Chondrocyte (in vitro differentiated cells): ENCODE results near the gene TMEM59L. TPM values are rescaled to one million over a fixed set of nuclear protein-coding genes. Genes with fewer than 3 reads are reported as not detected.
A peak's percentile ranks its signal among the peaks of the same experiment; 100 is the strongest.
"Not testable (repeated sequence)": the region's sequence is repeated elsewhere in the genome, so short reads cannot be mapped to it uniquely, and the experiment has no call there.

Experiments used
- DNase-seq: peaks from one replicate; pipeline ENCODE4 v3.0.0; 2021; ENCODE audit warnings: mixed read lengths, low spot score
- H3K27ac Mint-ChIP-seq: one replicate; pipeline ENCODE4 v1.8.0; 2021; ENCODE audit warnings: mild to moderate bottlenecking, moderate library complexity, mixed read lengths; ENCODE audit not compliant: unreplicated experiment
- H3K27me3 Mint-ChIP-seq: 2 replicates; pipeline ENCODE4 v1.8.0; 2021; ENCODE audit warnings: low read depth, mixed read lengths
- H3K36me3 Mint-ChIP-seq: 2 replicates; pipeline ENCODE4 v1.8.0; 2021; ENCODE audit warnings: low read depth, mixed read lengths
- H3K4me1 Mint-ChIP-seq: 2 replicates; pipeline ENCODE4 v1.8.0; 2021; ENCODE audit warnings: low read depth, mild to moderate bottlenecking, mixed read lengths
- H3K4me3 Mint-ChIP-seq: one replicate; pipeline ENCODE4 v1.8.0; 2021; ENCODE audit warnings: mild to moderate bottlenecking, moderate library complexity, mixed read lengths; ENCODE audit not compliant: unreplicated experiment
- H3K9me3 Mint-ChIP-seq: 2 replicates; pipeline ENCODE4 v1.8.0; 2021; ENCODE audit warnings: low read depth, mixed read lengths
- total RNA-seq: library from RNA; stranded (reverse); gene quantifications from 3 replicates; pipeline ENCODE4 v1.2.1, GENCODE V29; 2021
- TF ChIP-seq, protein P1 (sequence below): fragments of 200-600 bp; sonication (generic); IDR thresholded peaks from 2 replicates; pipeline ENCODE4 v1.5.0; 2021; ENCODE audit warnings: antibody characterized with exemption, mild to moderate bottlenecking, moderate library complexity

Gene TMEM59L
- total RNA-seq, 1 donor from 2014 or later, result 4.8 TPM

DNA sequence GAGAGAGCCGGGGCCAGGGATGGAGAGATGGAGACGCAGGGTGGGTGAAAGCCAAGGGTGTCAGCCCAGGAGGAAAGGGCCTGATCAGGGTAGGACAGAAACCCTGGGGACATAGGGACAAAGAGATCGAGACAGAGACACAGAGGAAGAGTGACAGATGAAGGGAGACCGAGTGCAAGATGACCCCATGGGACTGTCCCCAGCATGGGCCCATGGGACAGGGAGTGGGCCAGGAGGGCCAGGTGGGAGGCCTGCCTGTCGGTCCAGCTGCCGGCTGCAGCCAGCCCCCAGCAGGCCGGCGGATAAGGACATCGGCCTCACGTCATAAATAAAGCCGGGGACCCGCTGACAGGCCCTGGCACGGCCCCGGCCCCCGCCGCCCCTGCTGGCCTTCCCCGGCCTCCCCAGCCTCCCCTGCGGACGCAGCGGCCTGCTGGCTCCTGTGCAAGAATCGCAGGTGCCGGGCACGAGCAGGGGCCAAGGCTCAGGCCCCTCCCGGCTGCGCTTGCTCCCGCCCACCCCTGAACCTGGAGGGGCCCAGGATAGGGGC is 17.8 kb upstream of the TMEM59L start:
- H3K4me3 Mint-ChIP-seq, result peak overlapping the region; percentile 59
- H3K36me3 Mint-ChIP-seq, result no peaks in the 10 kb centered on the region
- H3K27ac Mint-ChIP-seq, result no peak overlapping the region

DNA sequence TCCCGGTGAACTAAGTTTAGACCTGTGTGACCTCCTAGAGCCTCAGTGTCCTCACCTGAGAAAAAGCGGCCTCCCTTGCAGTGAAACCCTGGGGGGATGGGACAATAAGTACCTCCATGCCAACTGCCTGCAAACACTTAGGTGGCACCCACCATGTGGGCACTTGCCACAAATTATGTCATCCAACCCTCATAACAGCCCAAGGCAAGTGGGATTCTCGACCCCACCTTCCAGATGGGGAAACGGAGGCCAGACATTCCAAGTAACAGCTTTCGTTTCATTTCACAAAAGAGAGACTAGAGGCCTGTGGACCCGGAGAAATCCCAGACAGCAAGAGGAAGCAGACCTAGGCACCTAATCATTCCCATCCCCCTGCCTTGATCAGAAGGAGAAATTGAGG is 17.2 kb upstream of the TMEM59L start:
- H3K4me1 Mint-ChIP-seq, result peaks cover 5% of the 10 kb centered on the region
- no peaks in the 10 kb centered on the region for H3K27me3 Mint-ChIP-seq
- no peaks in the 10 kb centered on the region for H3K9me3 Mint-ChIP-seq
- H3K36me3 Mint-ChIP-seq, result no peaks in the 10 kb centered on the region
- DNase-seq, result no peak
- TF ChIP-seq, protein P1, sequence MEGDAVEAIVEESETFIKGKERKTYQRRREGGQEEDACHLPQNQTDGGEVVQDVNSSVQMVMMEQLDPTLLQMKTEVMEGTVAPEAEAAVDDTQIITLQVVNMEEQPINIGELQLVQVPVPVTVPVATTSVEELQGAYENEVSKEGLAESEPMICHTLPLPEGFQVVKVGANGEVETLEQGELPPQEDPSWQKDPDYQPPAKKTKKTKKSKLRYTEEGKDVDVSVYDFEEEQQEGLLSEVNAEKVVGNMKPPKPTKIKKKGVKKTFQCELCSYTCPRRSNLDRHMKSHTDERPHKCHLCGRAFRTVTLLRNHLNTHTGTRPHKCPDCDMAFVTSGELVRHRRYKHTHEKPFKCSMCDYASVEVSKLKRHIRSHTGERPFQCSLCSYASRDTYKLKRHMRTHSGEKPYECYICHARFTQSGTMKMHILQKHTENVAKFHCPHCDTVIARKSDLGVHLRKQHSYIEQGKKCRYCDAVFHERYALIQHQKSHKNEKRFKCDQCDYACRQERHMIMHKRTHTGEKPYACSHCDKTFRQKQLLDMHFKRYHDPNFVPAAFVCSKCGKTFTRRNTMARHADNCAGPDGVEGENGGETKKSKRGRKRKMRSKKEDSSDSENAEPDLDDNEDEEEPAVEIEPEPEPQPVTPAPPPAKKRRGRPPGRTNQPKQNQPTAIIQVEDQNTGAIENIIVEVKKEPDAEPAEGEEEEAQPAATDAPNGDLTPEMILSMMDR, result no peak
- no peak overlapping the region for H3K27ac Mint-ChIP-seq
- H3K4me3 Mint-ChIP-seq, result no peak overlapping the region

More for the DNA sequence above, 17.8 kb upstream of the TMEM59L start:
- H3K9me3 Mint-ChIP-seq, result no peaks in the 10 kb centered on the region
- H3K4me1 Mint-ChIP-seq, result peaks cover 10% of the 10 kb centered on the region
- TF ChIP-seq, protein P1, result no peak
- no peaks in the 10 kb centered on the region for H3K27me3 Mint-ChIP-seq
- DNase-seq, result no peak

- DNase-seq, result no peak
- Mint-ChIP-seq H3K27me3 (no peaks in the 10 kb centered on the region), H3K36me3 (no peaks in the 10 kb centered on the region), H3K4me1 (peaks cover 3% of the 10 kb centered on the region), H3K27ac (no peak overlapping the region), H3K4me3 (no peak overlapping the region), H3K9me3 (no peaks in the 10 kb centered on the region)
- TF ChIP-seq, protein P1, result no peak
Measured at GRCh38 chr19:18596752-18597157, 15.9 kb upstream of the TMEM59L start.

GRCh38 chr19:18597809-18598660 is 14.6 kb upstream of the TMEM59L start:
- TF ChIP-seq, protein P1, result no peak
- Mint-ChIP-seq H3K9me3 (no peaks in the 10 kb centered on the region), H3K27ac (no peak overlapping the region), H3K4me3 (no peak overlapping the region), H3K27me3 (peaks cover 2% of the 10 kb centered on the region), H3K4me1 (peaks cover 5% of the 10 kb centered on the region), H3K36me3 (no peaks in the 10 kb centered on the region)
- DNase-seq, result no peak

DNA sequence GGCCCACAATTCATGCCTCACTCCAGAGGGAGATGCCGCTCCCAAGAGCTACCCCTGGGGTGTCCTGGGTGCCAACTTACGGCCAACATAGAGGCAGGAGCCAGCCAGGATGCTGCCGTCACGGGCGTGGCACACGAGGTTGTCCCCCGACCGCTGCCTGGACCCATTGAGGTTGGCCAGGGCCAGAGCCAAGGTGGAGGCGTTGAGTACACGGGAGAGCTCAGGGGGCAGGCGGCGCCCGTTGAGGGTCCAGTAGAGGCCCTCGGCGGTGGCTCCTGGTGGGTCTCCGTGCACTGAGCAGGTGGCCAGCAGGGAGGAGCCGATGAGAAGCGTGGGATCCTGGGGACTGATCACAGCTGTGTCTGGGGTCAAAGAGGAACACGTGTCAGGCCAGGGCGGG is 13.2 kb upstream of the TMEM59L start:
- H3K4me3 Mint-ChIP-seq, result no peak overlapping the region
- no peak for DNase-seq
- H3K27me3 Mint-ChIP-seq, result peaks cover 6% of the 10 kb centered on the region
- TF ChIP-seq, protein P1, result no peak
- H3K27ac Mint-ChIP-seq, result no peak overlapping the region
- H3K36me3 Mint-ChIP-seq, result no peaks in the 10 kb centered on the region
- peaks cover 9% of the 10 kb centered on the region for H3K4me1 Mint-ChIP-seq
- no peaks in the 10 kb centered on the region for H3K9me3 Mint-ChIP-seq

GRCh38 chr19:18600692-18601397 is 11.8 kb upstream of the TMEM59L start:
- not testable (repeated sequence) for H3K36me3 Mint-ChIP-seq

More at GRCh38 chr19:18600692-18601397, 11.8 kb upstream of the TMEM59L start:
- not testable (repeated sequence) for H3K9me3 Mint-ChIP-seq, H3K27ac Mint-ChIP-seq, H3K4me1 Mint-ChIP-seq, H3K4me3 Mint-ChIP-seq, DNase-seq
- peaks cover 14% of the 10 kb centered on the region for H3K27me3 Mint-ChIP-seq
